Loucy (cell line): Measurements from ENCODE around the gene MEIOC.
"Not testable (repeated sequence)": the region's sequence is repeated elsewhere in the genome, so short reads cannot be mapped to it uniquely, and the experiment has no call there.

Experiments
- H2AFZ ChIP-seq: fragments of 200-600 bp; sonication (generic); 2 replicates; pipeline ENCODE4 v1.6.0; 2016; ENCODE audit warnings: antibody characterized with exemption, mild to moderate bottlenecking, low read length, moderate library complexity
- H3F3A ChIP-seq: fragments of 200-600 bp; 2 replicates; pipeline ENCODE4 v1.6.0; 2016; ENCODE audit warnings: antibody characterized with exemption, low read depth, mild to moderate bottlenecking
- H3K27me3 ChIP-seq: fragments of 200-600 bp; sonication (generic); 2 replicates; pipeline ENCODE4 v1.6.1; 2014; ENCODE audit warnings: low read length, mild to moderate bottlenecking; ENCODE audit not compliant: insufficient read depth, poor library complexity, severe bottlenecking
- H3K36me3 ChIP-seq: fragments of 200-600 bp; sonication (generic); 2 replicates; pipeline ENCODE4 v1.6.1; 2016; ENCODE audit warnings: low read length; ENCODE audit not compliant: insufficient read depth
- H3K4me1 ChIP-seq: fragments of 200-600 bp; sonication (generic); 2 replicates; pipeline ENCODE4 v1.5.1; 2014; ENCODE audit warnings: low read length, mild to moderate bottlenecking; ENCODE audit not compliant: insufficient read depth, poor library complexity, severe bottlenecking
- H3K4me2 ChIP-seq: fragments of 200-600 bp; sonication (generic); 2 replicates; pipeline ENCODE4 v1.6.0; 2014; ENCODE audit warnings: antibody characterized with exemption, low read length, low read depth, mild to moderate bottlenecking; ENCODE audit not compliant: poor library complexity, severe bottlenecking
- H3K4me3 ChIP-seq: fragments of 200-600 bp; sonication (generic); 2 replicates; pipeline ENCODE4 v1.5.1; 2014; ENCODE audit warnings: low read length, mild to moderate bottlenecking, mixed read lengths; ENCODE audit not compliant: poor library complexity, severe bottlenecking
- H3K79me2 ChIP-seq: fragments of 200-600 bp; sonication (generic); 2 replicates; pipeline ENCODE4 v1.6.1; 2014; ENCODE audit warnings: low read length; ENCODE audit not compliant: insufficient read depth
- H3K9ac ChIP-seq: fragments of 200-600 bp; sonication (generic); 2 replicates; pipeline ENCODE4 v1.6.0; 2014; ENCODE audit warnings: mild to moderate bottlenecking, low read depth, low read length, moderate library complexity; ENCODE audit not compliant: poor library complexity, severe bottlenecking
- H3K9me2 ChIP-seq: fragments of 200-600 bp; sonication (generic); replicated peaks from 2 replicates; pipeline ENCODE4 v1.6.1; 2016; ENCODE audit warnings: low read depth, low read length, mixed read lengths
- H3K9me3 ChIP-seq: fragments of 200-600 bp; sonication (generic); 2 replicates; pipeline ENCODE4 v1.6.1; 2014; ENCODE audit warnings: mild to moderate bottlenecking, antibody characterized with exemption, low read length, low read depth; ENCODE audit not compliant: insufficient read depth
- H4K20me1 ChIP-seq: fragments of 200-600 bp; sonication (generic); 2 replicates; pipeline ENCODE4 v1.6.0; 2014; ENCODE audit warnings: antibody characterized with exemption, low read length, mild to moderate bottlenecking; ENCODE audit not compliant: insufficient read depth, poor library complexity, severe bottlenecking
- CTCF ChIP-seq: fragments of 200-600 bp; sonication (generic); conservative IDR thresholded peaks from 2 replicates; pipeline ENCODE4 v1.5.1; 2014; ENCODE audit warnings: mild to moderate bottlenecking, antibody characterized with exemption, low read length
- EZH2phosphoT487 ChIP-seq: fragments of 200-600 bp; IDR thresholded peaks from 2 replicates; pipeline ENCODE4 v1.6.1; 2018; ENCODE audit warnings: antibody characterized with exemption, mild to moderate bottlenecking, moderate library complexity, borderline replicate concordance

Gene MEIOC

GRCh38 chr17:44690746-44691306 lies 34.6 kb downstream of the MEIOC start:
- H3K27me3 ChIP-seq, H3K9me2 ChIP-seq, H3K9me3 ChIP-seq, H3K36me3 ChIP-seq, H3K9ac ChIP-seq, H4K20me1 ChIP-seq, H3F3A ChIP-seq, H2AFZ ChIP-seq, H3K4me2 ChIP-seq: not testable (repeated sequence)
- peak overlapping the region; percentile 82 for H3K4me3 ChIP-seq
- TF ChIP-seq CTCF = peak; percentile 52
- peaks cover 33% of the 10 kb centered on the region for H3K79me2 ChIP-seq
- peaks cover 13% of the 10 kb centered on the region for H3K4me1 ChIP-seq

- Histone ChIP-seq H3K9me3 (no peaks in the 10 kb centered on the region), H2AFZ (no peak overlapping the region), H4K20me1 (no peaks in the 10 kb centered on the region), H3K4me1 (peaks cover 3% of the 10 kb centered on the region), H3K4me3 (no peak overlapping the region), H3K79me2 (peaks cover 14% of the 10 kb centered on the region), H3K36me3 (no peaks in the 10 kb centered on the region), H3K9ac (no peak overlapping the region), H3K9me2 (no peaks in the 10 kb centered on the region), H3K4me2 (no peak overlapping the region), H3K27me3 (no peaks in the 10 kb centered on the region), H3F3A (no peaks in the 10 kb centered on the region)
- TF ChIP-seq CTCF = no peak
- TF ChIP-seq EZH2phosphoT487 = no peak
Measured at GRCh38 chr17:44693609-44694008, 37.3 kb downstream of the MEIOC start.

- H3K4me3 ChIP-seq, H3K9me2 ChIP-seq, H3F3A ChIP-seq, H3K27me3 ChIP-seq, H2AFZ ChIP-seq, H3K4me2 ChIP-seq, H4K20me1 ChIP-seq, H3K9ac ChIP-seq, H3K36me3 ChIP-seq, H3K4me1 ChIP-seq, H3K79me2 ChIP-seq, H3K9me3 ChIP-seq: not testable (repeated sequence)
Measured at GRCh38 chr17:44700288-44700687, 44.0 kb downstream of the MEIOC start.

- no peaks in the 10 kb centered on the region for H3K9me3 ChIP-seq
- peak overlapping the region; percentile 71 for H3K4me2 ChIP-seq
- H3K9me2 ChIP-seq = no peaks in the 10 kb centered on the region
- H3K4me1 ChIP-seq = peaks cover 17% of the 10 kb centered on the region
- H4K20me1 ChIP-seq = peaks cover 4% of the 10 kb centered on the region
- peak overlapping the region; percentile 90 for H2AFZ ChIP-seq
- H3F3A ChIP-seq = no peaks in the 10 kb centered on the region
- peaks cover 22% of the 10 kb centered on the region for H3K79me2 ChIP-seq
- peaks cover 6% of the 10 kb centered on the region for H3K27me3 ChIP-seq
- TF ChIP-seq EZH2phosphoT487 (no peak), CTCF (no peak)
- H3K36me3 ChIP-seq = no peaks in the 10 kb centered on the region
- peak overlapping the region; percentile 97 for H3K9ac ChIP-seq
- H3K4me3 ChIP-seq = peak overlapping the region; percentile 79
Measured at GRCh38 chr17:44707755-44708400, 51.6 kb downstream of the MEIOC start.
